ENCODE results near the gene AGAP1. TPM values are rescaled to one million over a fixed set of nuclear protein-coding genes. Genes with fewer than 3 reads are reported as not detected.
"Not testable (repeated sequence)": the region's sequence is repeated elsewhere in the genome, so short reads cannot be mapped to it uniquely, and the experiment has no call there.

Gene AGAP1
- total RNA-seq, 1 donor from 2014 or later = 33.4 TPM

GRCh38 chr2:235757212-235757611, 263.4 kb downstream of the AGAP1 start:
- H3K27me3 ChIP-seq = no peaks in the 10 kb centered on the region
- no peak overlapping the region for H3K4me3 ChIP-seq
- no peak overlapping the region for H3K27ac ChIP-seq
- ATAC-seq (peak; percentile 20), DNase-seq (no peak)
- TF ChIP-seq, protein P1, sequence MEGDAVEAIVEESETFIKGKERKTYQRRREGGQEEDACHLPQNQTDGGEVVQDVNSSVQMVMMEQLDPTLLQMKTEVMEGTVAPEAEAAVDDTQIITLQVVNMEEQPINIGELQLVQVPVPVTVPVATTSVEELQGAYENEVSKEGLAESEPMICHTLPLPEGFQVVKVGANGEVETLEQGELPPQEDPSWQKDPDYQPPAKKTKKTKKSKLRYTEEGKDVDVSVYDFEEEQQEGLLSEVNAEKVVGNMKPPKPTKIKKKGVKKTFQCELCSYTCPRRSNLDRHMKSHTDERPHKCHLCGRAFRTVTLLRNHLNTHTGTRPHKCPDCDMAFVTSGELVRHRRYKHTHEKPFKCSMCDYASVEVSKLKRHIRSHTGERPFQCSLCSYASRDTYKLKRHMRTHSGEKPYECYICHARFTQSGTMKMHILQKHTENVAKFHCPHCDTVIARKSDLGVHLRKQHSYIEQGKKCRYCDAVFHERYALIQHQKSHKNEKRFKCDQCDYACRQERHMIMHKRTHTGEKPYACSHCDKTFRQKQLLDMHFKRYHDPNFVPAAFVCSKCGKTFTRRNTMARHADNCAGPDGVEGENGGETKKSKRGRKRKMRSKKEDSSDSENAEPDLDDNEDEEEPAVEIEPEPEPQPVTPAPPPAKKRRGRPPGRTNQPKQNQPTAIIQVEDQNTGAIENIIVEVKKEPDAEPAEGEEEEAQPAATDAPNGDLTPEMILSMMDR (IDR thresholded peaks at IDR 0.05) = no peak
- intact Hi-C loops (cut with DNase I) = no loop called here
- H3K36me3 ChIP-seq = no peaks in the 10 kb centered on the region
- no peaks in the 10 kb centered on the region for H3K9me3 ChIP-seq
- no peaks in the 10 kb centered on the region for H3K4me1 ChIP-seq

- H3K4me1 ChIP-seq = no peaks in the 10 kb centered on the region
- no peaks in the 10 kb centered on the region for H3K9me3 ChIP-seq
- TF ChIP-seq, protein P1 (IDR thresholded peaks at IDR 0.05) = no peak
- ATAC-seq (no peak), DNase-seq (no peak)
- no peaks in the 10 kb centered on the region for H3K27me3 ChIP-seq
- H3K27ac ChIP-seq = no peak overlapping the region
- H3K36me3 ChIP-seq = no peaks in the 10 kb centered on the region
- intact Hi-C loops (cut with DNase I) = no loop called here
- no peak overlapping the region for H3K4me3 ChIP-seq
Observed at GRCh38 chr2:235757640-235758039, 263.8 kb downstream of the AGAP1 start.

DNA sequence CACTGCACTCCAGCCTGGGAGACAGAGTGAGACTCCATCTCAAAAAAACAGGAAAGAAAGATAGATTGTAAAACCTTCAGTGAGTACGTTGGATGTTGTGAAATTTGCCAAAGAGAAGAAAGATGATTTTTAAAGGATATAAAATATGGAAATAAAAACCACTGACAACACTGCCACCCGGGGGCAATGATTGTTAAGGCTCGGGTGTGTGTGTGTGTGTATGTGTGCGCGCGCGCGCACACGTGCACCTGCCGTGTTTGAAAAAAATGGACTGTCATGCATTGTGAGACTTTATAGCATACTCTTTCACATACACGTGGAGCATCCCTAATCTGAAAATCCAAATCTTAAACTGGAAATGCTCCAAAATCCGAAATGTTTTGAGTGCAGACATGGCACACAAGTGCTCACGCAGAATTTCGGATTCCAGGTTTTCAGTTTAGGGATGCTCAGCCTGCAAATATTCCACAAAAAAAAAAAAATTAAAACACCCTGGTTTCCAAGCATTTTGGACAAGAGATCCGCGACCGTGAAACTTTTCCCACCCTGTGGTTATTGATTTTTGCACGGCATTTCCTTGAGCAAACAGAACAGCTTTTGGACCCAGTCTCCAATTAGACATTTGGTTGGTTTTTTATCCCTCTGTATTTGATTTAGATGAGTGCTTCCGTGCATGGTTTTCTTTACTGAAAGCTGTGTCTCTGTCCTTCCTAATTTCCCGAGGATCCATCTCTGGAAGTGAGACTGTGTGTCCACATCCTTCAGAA, 269.2 kb downstream of the AGAP1 start:
- Histone ChIP-seq H3K4me1 (no peaks in the 10 kb centered on the region), H3K27ac (no peak overlapping the region), H3K9me3 (no peaks in the 10 kb centered on the region), H3K27me3 (no peaks in the 10 kb centered on the region), H3K4me3 (no peak overlapping the region), H3K36me3 (no peaks in the 10 kb centered on the region)
- ATAC-seq = no peak
- no peak for DNase-seq
- TF ChIP-seq, protein P1 (IDR thresholded peaks at IDR 0.05) = no peak
- intact Hi-C loops (cut with DNase I) = no loop called here

GRCh38 chr2:235763816-235764215, 270.0 kb downstream of the AGAP1 start:
- no peak overlapping the region for H3K27ac ChIP-seq
- intact Hi-C loops (cut with DNase I) = no loop called here
- peak; percentile 47 for ATAC-seq

DNA sequence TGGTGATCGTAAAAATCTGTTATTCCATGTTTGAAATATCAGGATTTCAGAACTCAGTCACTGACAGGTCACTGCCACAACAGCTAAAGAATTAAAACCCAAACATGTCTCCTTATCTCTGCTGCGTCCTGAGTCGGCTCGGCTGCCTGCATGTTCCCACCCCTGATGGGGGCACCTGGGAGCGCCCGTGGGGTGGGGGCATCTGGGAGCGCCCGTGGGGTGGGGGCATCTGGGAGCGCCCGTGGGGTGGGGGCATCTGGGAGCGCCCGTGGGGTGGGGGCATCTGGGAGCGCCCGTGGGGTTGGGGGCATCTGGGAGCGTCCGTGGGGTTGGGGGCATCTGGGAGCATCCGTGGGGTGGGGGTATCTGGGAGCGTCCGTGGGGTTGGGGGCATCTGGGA, 270.6 kb downstream of the AGAP1 start:
- H3K36me3 ChIP-seq; H3K27me3 ChIP-seq; H3K9me3 ChIP-seq; ATAC-seq; intact Hi-C loops (cut with DNase I); DNase-seq; H3K4me3 ChIP-seq; H3K4me1 ChIP-seq; H3K27ac ChIP-seq: not testable (repeated sequence)

More at GRCh38 chr2:235763816-235764215, 270.0 kb downstream of the AGAP1 start:
- Histone ChIP-seq H3K4me1 (no peaks in the 10 kb centered on the region), H3K4me3 (no peak overlapping the region), H3K9me3 (no peaks in the 10 kb centered on the region), H3K27me3 (no peaks in the 10 kb centered on the region), H3K36me3 (no peaks in the 10 kb centered on the region)
- no peak for DNase-seq
- TF ChIP-seq, protein P1 (IDR thresholded peaks at IDR 0.05) = no peak

- no peaks in the 10 kb centered on the region for H3K4me1 ChIP-seq
- no peak overlapping the region for H3K27ac ChIP-seq
- no peak overlapping the region for H3K4me3 ChIP-seq
- no peaks in the 10 kb centered on the region for H3K36me3 ChIP-seq
- no peaks in the 10 kb centered on the region for H3K9me3 ChIP-seq
- ATAC-seq (no peak), DNase-seq (no peak)
- TF ChIP-seq, protein P1 (IDR thresholded peaks at IDR 0.05) = no peak
- intact Hi-C loops (cut with DNase I) = no loop called here
- H3K27me3 ChIP-seq = no peaks in the 10 kb centered on the region
Observed at GRCh38 chr2:235765181-235765820, 271.5 kb downstream of the AGAP1 start.
